Measurements from ENCODE around the gene SUSD6.
A peak's percentile ranks its signal among the peaks of the same experiment; 100 is the strongest.
"Not testable (repeated sequence)": the region's sequence is repeated elsewhere in the genome, so short reads cannot be mapped to it uniquely, and the experiment has no call there.

Gene SUSD6

GRCh38 chr14:69593018-69593677 is 18.2 kb upstream of the SUSD6 start:
- DNase-seq = no peak

GRCh38 chr14:69594846-69595245 is 16.6 kb upstream of the SUSD6 start:
- DNase-seq = no peak

- DNase-seq = no peak
Measured at GRCh38 chr14:69595336-69595735, 16.1 kb upstream of the SUSD6 start.

- DNase-seq = not testable (repeated sequence)
Measured at GRCh38 chr14:69599431-69599830, 12.0 kb upstream of the SUSD6 start.

GRCh38 chr14:69600304-69600891 is 11.0 kb upstream of the SUSD6 start:
- no peak for DNase-seq

GRCh38 chr14:69605738-69606137 is 5.7 kb upstream of the SUSD6 start:
- no peak for DNase-seq

- DNase-seq = no peak
Measured at GRCh38 chr14:69606258-69607184, 4.9 kb upstream of the SUSD6 start.

- no peak for DNase-seq
Measured at GRCh38 chr14:69610020-69610873, 1.1 kb upstream of the SUSD6 start.

GRCh38 chr14:69610874-69611171 is 573 bp upstream of the SUSD6 start:
- DNase-seq = no peak

GRCh38 chr14:69612014-69612782 is 802 bp downstream of the SUSD6 start:
- DNase-seq = no peak

- DNase-seq = no peak
Measured at GRCh38 chr14:69612783-69613130, 1.4 kb downstream of the SUSD6 start.

GRCh38 chr14:69613312-69614073 is 2.1 kb downstream of the SUSD6 start:
- no peak for DNase-seq

- DNase-seq = peak in 1 of 2 donors; percentile 83
Measured at GRCh38 chr14:69614592-69614991, 3.2 kb downstream of the SUSD6 start.

GRCh38 chr14:69615121-69615495 is 3.7 kb downstream of the SUSD6 start:
- no peak for DNase-seq

- DNase-seq = peak in 1 of 2 donors; percentile 91
Measured at GRCh38 chr14:69615496-69616407, 4.4 kb downstream of the SUSD6 start.

GRCh38 chr14:69616408-69616773 is 5.0 kb downstream of the SUSD6 start:
- DNase-seq = no peak

GRCh38 chr14:69617796-69618195 is 6.4 kb downstream of the SUSD6 start:
- DNase-seq = no peak

GRCh38 chr14:69619012-69619411 is 7.6 kb downstream of the SUSD6 start:
- no peak for DNase-seq

GRCh38 chr14:69620211-69620611 is 8.8 kb downstream of the SUSD6 start:
- DNase-seq = peak in 1 of 2 donors; percentile 44

- DNase-seq = no peak
Measured at GRCh38 chr14:69620981-69621380, 9.6 kb downstream of the SUSD6 start.

- DNase-seq = no peak
Measured at GRCh38 chr14:69624136-69624535, 12.7 kb downstream of the SUSD6 start.
